Measurements from ENCODE around the gene CDC6. TPM values are rescaled to one million over a fixed set of nuclear protein-coding genes. Genes with fewer than 3 reads are reported as not detected.

Gene CDC6
- total and polyA plus RNA-seq, 12 donors = 0.49 to 3.0 (median 0.86) TPM

GRCh38 chr17:40306395-40306794, 18.7 kb downstream of the CDC6 start:
- H3K27ac ChIP-seq = peak overlapping the region in 5 of 10 donors; percentile 50 to 98 (median 70)
- intact Hi-C loops (cut with DNase I) = loop anchor here in 6 of 10 donors (5.0 to 10.0 kb wide), 5 partner anchors 108 to 258 kb away; partner anchors contain the start of genes TOP2A (in 3 of the 6) and CCR7 (in 1 of the 6)
- 64 to 65% methylated on average over 2 of the region's 2 CpGs for WGBS, 2 donors
- H3K36me3 ChIP-seq = peaks cover 0 to 12% (median 0%) of the 10 kb centered on the region in 9 donors
- DNase-seq (no peak), ATAC-seq (no peak)
- TF ChIP-seq CTCF (IDR thresholded peaks at IDR 0.05) = no peak
- no peaks in the 10 kb centered on the region for H3K9me3 ChIP-seq
- no peak overlapping the region for H3K4me3 ChIP-seq
- H3K4me1 ChIP-seq = peaks cover 28 to 81% (median 64%) of the 10 kb centered on the region in 9 donors
- no peaks in the 10 kb centered on the region for H3K27me3 ChIP-seq

GRCh38 chr17:40307001-40307730, 19.5 kb downstream of the CDC6 start:
- TF ChIP-seq CTCF (IDR thresholded peaks at IDR 0.05) = no peak
- peaks cover 35 to 89% (median 72%) of the 10 kb centered on the region in 9 donors for H3K4me1 ChIP-seq
- H3K27me3 ChIP-seq = no peaks in the 10 kb centered on the region
- H3K9me3 ChIP-seq = no peaks in the 10 kb centered on the region
- DNase-seq = no peak
- H3K36me3 ChIP-seq = peaks cover 0 to 4% (median 0%) of the 10 kb centered on the region in 9 donors
- H3K4me3 ChIP-seq = no peak overlapping the region
- no peak for ATAC-seq
- WGBS, 2 donors = 72 to 78% methylated on average over 10 of the region's 10 CpGs
- intact Hi-C loops (cut with DNase I) = loop anchor here in 6 of 10 donors (5.0 to 10.0 kb wide), 5 partner anchors 108 to 258 kb away; partner anchors contain the start of genes TOP2A (in 3 of the 6) and CCR7 (in 1 of the 6)
- H3K27ac ChIP-seq = peak overlapping the region in 9 of 10 donors; percentile 25 to 98 (median 52)

- no peaks in the 10 kb centered on the region for H3K9me3 ChIP-seq
- ATAC-seq = no peak
- H3K27ac ChIP-seq = peak overlapping the region in 9 of 10 donors; percentile 25 to 98 (median 52)
- DNase-seq = no peak
- no peak overlapping the region for H3K4me3 ChIP-seq
- H3K27me3 ChIP-seq = no peaks in the 10 kb centered on the region
- intact Hi-C loops (cut with DNase I) = loop anchor here in 6 of 10 donors (2.0 to 10.0 kb wide), 6 partner anchors 41 to 257 kb away; partner anchors contain the start of genes TOP2A (in 3 of the 6) and CCR7 (in 1 of the 6)
- 38 to 50% methylated on average over 3 of the region's 3 CpGs for WGBS, 2 donors
- no peaks in the 10 kb centered on the region for H3K36me3 ChIP-seq
- no peak for TF ChIP-seq CTCF (IDR thresholded peaks at IDR 0.05)
- H3K4me1 ChIP-seq = peaks cover 41 to 93% (median 78%) of the 10 kb centered on the region in 9 donors
Measured at GRCh38 chr17:40307740-40308239, 20.1 kb downstream of the CDC6 start.
